Upper lobe of left lung (tissue), 6 donors: ENCODE data around the gene LSM11. TPM values are rescaled to one million over a fixed set of nuclear protein-coding genes. Genes with fewer than 3 reads are reported as not detected.
"Not testable (repeated sequence)": the region's sequence is repeated elsewhere in the genome, so short reads cannot be mapped to it uniquely, and the experiment has no call there.

ENCODE experiments used
- ATAC-seq, 2 donors: fragments of 200-7000 bp; cut with Tn5 transposase; one replicate each; pipeline ENCODE4 v1.9.1; 2022; ENCODE audit warnings: mild to moderate bottlenecking in 2 of 2, moderate library complexity in 2 of 2; ENCODE audit not compliant: low FRiP score in 2 of 2
- DNase-seq, 2 donors: peaks; one replicate each; pipeline ENCODE4 v3.0.0-alpha.2; 2019 to 2020
- H3K27ac ChIP-seq, 4 donors: fragments of 200-600 bp; sonication (generic); one replicate each; pipeline ENCODE4 v1.5.1; 2016 to 2019
- H3K27me3 ChIP-seq, 4 donors: fragments of 200-600 bp; sonication (generic); one replicate each; pipeline ENCODE4 v1.5.1; 2017 to 2019
- H3K36me3 ChIP-seq, 4 donors: fragments of 200-600 bp; sonication (generic); one replicate each; pipeline ENCODE4 v1.5.1; 2016 to 2019
- H3K4me1 ChIP-seq, 4 donors: fragments of 200-600 bp; sonication (generic); one replicate each; pipeline ENCODE4 v1.5.1; 2018 to 2019
- H3K4me3 ChIP-seq, 4 donors: fragments of 200-600 bp; sonication (generic); one replicate each; pipeline ENCODE4 v1.5.1; 2017 to 2019; ENCODE audit warnings: mild to moderate bottlenecking in 2 of 4, moderate library complexity in 1 of 4
- H3K9me3 ChIP-seq, 4 donors: fragments of 200-600 bp; sonication (generic); one replicate each; pipeline ENCODE4 v1.5.1; 2018 to 2019
- EP300 ChIP-seq, 4 donors: sonication (generic); formaldehyde crosslinking; IDR thresholded peaks; one replicate each; pipeline ENCODE4 v1.5.1; 2017; ENCODE audit warnings: antibody characterized with exemption in 4 of 4, control low read depth in 2 of 4
- POLR2A ChIP-seq, 4 donors: fragments of 450-650 bp; IDR thresholded peaks; one replicate each; pipeline ENCODE4 v1.5.1; 2016 to 2017; ENCODE audit warnings: antibody characterized with exemption in 4 of 4, mild to moderate bottlenecking in 2 of 4
- POLR2AphosphoS5 ChIP-seq, 2 donors: sonication (generic); formaldehyde crosslinking; IDR thresholded peaks; one replicate each; pipeline ENCODE4 v1.5.1; 2017; ENCODE audit warnings: antibody characterized with exemption in 2 of 2
- WGBS, 2 donors: methylation state at CpG; one replicate each; pipeline ENCODE4 v1.1.5; 2017 to 2018; 5-methylcytosine and 5-hydroxymethylcytosine counted together
- total RNA-seq, 6 donors: library from RNA; depleted of rRNA in 4 of 6; stranded (reverse); fragments of >200 nt in 4 of 6; gene quantifications; one replicate each; pipeline versions ENCODE4 v1.1.0 to v1.2.1, GENCODE V29; 2016 to 2021
- TF ChIP-seq, protein P1 (sequence below), 6 experiments: fragments of 450-650 bp in 4 of 6; fragments of 200-600 bp in 2 of 6; sonication (generic) in 2 of 6; IDR thresholded peaks; one replicate each; pipeline ENCODE4 v1.5.1; 2016 to 2019; ENCODE audit warnings: antibody characterized with exemption in 6 of 6
- donor health status: DM: no; HTN: no; CAD: no; lungs with moderate emphysema.
- donor health status: DM: no; HTN: yes; CAD: no; lungs with severe emphysema.

Gene LSM11
- total RNA-seq, 6 donors from 2014 or later = 0.78 to 4.1 (median 2.0) TPM

- peaks cover 0 to 10% (median 8%) of the 10 kb centered on the region in 4 donors for H3K4me1 ChIP-seq
- H3K9me3 ChIP-seq = no peaks in the 10 kb centered on the region
- H3K4me3 ChIP-seq = no peak overlapping the region
- H3K36me3 ChIP-seq = no peaks in the 10 kb centered on the region
- no peak for DNase-seq
- H3K27ac ChIP-seq = no peak overlapping the region
- no peaks in the 10 kb centered on the region for H3K27me3 ChIP-seq
- 88 to 89% methylated on average over 2 of the region's 2 CpGs for WGBS, 2 donors
- TF ChIP-seq POLR2A (IDR thresholded peaks at IDR 0.05) (no peak), EP300 (IDR thresholded peaks at IDR 0.05) (no peak), POLR2AphosphoS5 (IDR thresholded peaks at IDR 0.05) (no peak)
- TF ChIP-seq, protein P1, sequence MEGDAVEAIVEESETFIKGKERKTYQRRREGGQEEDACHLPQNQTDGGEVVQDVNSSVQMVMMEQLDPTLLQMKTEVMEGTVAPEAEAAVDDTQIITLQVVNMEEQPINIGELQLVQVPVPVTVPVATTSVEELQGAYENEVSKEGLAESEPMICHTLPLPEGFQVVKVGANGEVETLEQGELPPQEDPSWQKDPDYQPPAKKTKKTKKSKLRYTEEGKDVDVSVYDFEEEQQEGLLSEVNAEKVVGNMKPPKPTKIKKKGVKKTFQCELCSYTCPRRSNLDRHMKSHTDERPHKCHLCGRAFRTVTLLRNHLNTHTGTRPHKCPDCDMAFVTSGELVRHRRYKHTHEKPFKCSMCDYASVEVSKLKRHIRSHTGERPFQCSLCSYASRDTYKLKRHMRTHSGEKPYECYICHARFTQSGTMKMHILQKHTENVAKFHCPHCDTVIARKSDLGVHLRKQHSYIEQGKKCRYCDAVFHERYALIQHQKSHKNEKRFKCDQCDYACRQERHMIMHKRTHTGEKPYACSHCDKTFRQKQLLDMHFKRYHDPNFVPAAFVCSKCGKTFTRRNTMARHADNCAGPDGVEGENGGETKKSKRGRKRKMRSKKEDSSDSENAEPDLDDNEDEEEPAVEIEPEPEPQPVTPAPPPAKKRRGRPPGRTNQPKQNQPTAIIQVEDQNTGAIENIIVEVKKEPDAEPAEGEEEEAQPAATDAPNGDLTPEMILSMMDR (IDR thresholded peaks at IDR 0.05) = no peak
- no peak for ATAC-seq
Measured at GRCh38 chr5:157719245-157719644, 24.3 kb upstream of the LSM11 start.

- no peak overlapping the region for H3K27ac ChIP-seq
- 83 to 100% methylated on average over 2 to 6 of the region's 6 CpGs for WGBS, 2 donors
- no peaks in the 10 kb centered on the region for H3K9me3 ChIP-seq
- TF ChIP-seq POLR2AphosphoS5 (IDR thresholded peaks at IDR 0.05) (no peak), EP300 (IDR thresholded peaks at IDR 0.05) (no peak), POLR2A (IDR thresholded peaks at IDR 0.05) (no peak)
- TF ChIP-seq, protein P1 (IDR thresholded peaks at IDR 0.05) = no peak
- ATAC-seq (no peak), DNase-seq (no peak)
- H3K27me3 ChIP-seq = no peaks in the 10 kb centered on the region
- H3K36me3 ChIP-seq = no peaks in the 10 kb centered on the region
- H3K4me3 ChIP-seq = no peak overlapping the region
- peaks cover 0 to 10% (median 8%) of the 10 kb centered on the region in 4 donors for H3K4me1 ChIP-seq
Measured at GRCh38 chr5:157721159-157721558, 22.4 kb upstream of the LSM11 start.

DNA sequence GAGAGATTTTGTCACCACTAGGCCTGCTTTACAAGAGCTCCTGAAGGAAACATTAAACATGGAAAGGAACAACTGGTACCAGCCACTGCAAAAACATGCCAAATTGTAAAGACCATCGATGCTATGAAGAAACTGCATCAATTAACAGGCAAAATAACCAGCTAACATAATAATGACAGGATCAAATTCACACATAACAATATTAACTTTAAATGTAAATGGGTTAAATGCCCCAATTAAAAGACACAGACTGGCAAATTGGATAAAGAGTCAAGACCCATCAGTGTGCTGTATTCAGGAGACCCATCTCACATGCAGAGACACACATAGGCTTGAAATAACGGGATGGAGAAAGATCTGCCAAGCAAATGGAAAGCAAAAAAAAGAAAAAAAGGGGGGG lies 20.6 kb upstream of the LSM11 start:
- H3K27me3 ChIP-seq, H3K4me1 ChIP-seq, H3K36me3 ChIP-seq, ATAC-seq, H3K4me3 ChIP-seq, H3K27ac ChIP-seq, H3K9me3 ChIP-seq, DNase-seq: not testable (repeated sequence)
- 86 to 96% methylated on average over 2 of the region's 2 CpGs for WGBS, 2 donors

DNA sequence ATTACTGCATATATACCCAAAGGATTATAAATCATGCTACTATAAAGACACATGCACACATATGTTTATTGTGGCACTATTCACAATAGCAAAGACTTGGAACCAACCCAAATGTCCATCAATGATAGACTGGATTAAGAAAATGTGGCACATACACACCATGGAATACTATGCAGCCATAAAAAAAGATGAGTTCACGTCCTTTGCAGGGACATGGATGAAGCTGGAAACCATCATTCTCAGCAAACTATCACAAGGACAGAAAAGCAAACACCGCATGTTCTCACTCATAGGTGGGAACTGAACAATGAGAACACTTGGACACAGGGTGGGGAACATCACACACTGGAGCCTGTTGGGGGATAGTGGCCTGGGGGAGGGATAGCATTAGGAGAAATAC lies 16.9 kb upstream of the LSM11 start:
- H3K27ac ChIP-seq, DNase-seq, H3K4me1 ChIP-seq, H3K36me3 ChIP-seq, ATAC-seq, H3K27me3 ChIP-seq, H3K9me3 ChIP-seq, H3K4me3 ChIP-seq: not testable (repeated sequence)
- WGBS, 2 donors = 69 to 97% methylated on average over 2 of the region's 2 CpGs

DNA sequence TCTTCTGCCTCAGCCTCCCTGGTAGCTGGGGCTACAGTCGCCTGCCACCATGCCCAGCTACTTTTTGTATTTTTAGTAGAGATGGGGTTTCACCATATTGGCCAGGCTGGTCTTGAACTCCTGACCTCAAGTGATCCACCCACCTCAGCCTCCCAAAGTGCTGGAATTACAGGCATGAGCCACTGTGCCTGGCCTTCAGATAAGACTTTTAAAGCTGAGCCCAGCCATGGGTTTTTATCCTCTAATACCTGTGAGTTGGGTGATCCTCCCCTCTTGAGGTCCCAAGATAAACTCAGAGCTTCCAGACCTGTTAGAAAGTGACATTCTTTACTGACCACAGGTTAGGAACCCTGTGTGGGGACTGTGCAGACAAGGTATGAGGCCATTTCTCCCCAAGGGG lies 15.7 kb upstream of the LSM11 start:
- 100% methylated on average over 1 of the region's 1 CpG for WGBS, 2 donors

DNA sequence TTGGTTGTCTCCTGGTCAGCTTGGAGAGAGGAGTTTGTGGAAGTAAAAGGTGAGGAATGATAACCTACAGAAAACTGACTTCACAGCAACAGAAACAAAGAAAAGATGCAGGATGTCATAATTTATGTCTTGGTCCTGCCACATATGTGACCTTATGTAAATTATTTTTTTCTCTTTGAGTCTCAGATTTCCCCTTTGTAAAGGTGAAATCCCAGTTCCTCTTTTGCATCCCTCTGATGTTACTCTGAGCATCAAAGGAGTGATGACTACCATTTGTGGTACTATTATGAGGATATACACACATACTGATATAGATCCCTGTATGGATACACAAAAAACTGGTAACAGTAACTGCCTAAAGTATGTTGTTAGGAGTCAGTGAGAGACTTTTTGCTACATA lies 13.7 kb upstream of the LSM11 start:
- H3K4me1 ChIP-seq = peaks cover 4 to 6% (median 5%) of the 10 kb centered on the region in 4 donors
- no peaks in the 10 kb centered on the region for H3K9me3 ChIP-seq
- no peak for DNase-seq
- ATAC-seq = no peak
- TF ChIP-seq POLR2A (IDR thresholded peaks at IDR 0.05) (no peak), EP300 (IDR thresholded peaks at IDR 0.05) (no peak), POLR2AphosphoS5 (IDR thresholded peaks at IDR 0.05) (no peak)
- TF ChIP-seq, protein P1 (IDR thresholded peaks at IDR 0.05) = no peak
- no peak overlapping the region for H3K4me3 ChIP-seq
- no peaks in the 10 kb centered on the region for H3K27me3 ChIP-seq
- no peak overlapping the region for H3K27ac ChIP-seq
- H3K36me3 ChIP-seq = peaks cover 0 to 13% (median 3%) of the 10 kb centered on the region in 4 donors

More for the DNA sequence above, 15.7 kb upstream of the LSM11 start:
- not testable (repeated sequence) for DNase-seq, ATAC-seq, H3K27me3 ChIP-seq, H3K27ac ChIP-seq, H3K4me1 ChIP-seq, H3K9me3 ChIP-seq, H3K36me3 ChIP-seq, H3K4me3 ChIP-seq
